ENCODE measurements around the gene CMTM6.
"Not testable (repeated sequence)": the region's sequence is repeated elsewhere in the genome, so short reads cannot be mapped to it uniquely, and the experiment has no call there.

The CMTM6 gene

DNA sequence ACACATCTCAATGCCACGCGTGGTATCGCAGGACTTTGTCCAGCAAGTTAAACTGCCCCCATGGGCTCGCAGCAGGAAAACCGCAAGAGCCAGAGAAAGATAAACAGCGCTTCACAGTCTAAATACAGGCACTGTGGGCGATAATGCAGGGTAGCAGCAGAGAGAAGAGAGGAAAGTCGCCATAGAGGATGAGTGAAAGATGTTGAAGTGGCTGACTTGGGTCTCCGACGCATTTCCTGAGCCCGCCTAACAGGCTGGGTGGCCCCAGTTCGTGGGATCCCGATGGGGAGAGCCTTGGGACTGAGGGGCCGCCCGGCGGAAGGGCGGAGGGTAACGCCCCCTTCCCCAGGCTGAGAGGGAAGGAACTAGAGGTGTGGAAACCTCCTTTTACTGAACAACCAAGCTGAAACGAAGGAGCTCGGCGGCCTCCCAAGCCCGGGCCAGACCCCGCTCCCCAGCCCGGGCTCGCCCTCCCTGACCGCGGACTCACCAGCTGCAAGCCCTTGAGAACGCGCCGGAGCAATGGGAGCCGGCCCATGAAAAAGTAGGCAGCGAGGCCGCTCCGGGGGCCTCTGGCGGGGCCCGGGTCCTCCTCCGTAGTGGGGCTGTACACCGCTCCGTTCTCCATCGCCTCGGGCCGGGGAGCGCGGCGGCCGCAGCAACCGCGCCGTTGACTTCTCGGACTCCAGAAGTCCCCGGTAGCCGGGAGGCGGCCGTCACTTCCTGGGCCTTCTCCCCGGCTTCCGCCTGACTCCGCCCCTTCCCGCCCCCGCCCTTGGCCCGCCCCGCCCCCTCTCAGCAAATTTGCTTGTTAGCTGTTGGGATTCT, at the start of gene CMTM6:
Gene CMTM6 (minus strand): TSS at position 735 of the 828 bp plus-strand sequence. CDS start 107 bp downstream, at position 628.
- DNase-seq: peak; percentile 68

DNA sequence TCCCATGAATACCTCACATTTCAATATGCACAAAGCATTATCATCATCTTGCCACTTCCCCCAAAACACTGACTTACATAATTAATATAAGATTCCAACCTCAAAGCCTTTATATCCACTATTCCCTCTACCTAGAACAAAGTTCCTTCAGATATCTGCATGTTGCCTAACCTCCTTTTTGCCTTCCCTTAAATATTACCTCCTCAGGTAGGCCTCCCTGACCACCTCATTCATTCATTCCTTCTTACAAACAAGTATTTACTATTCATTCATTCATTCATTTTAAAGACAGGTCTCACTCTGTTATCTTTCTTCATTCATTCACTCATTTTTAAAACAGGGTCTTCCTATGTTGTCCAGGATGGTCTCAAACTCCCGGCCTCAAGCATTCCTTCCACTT, 49.4 kb upstream of the CMTM6 start:
- DNase-seq: no peak

GRCh38 chr3:32551496-32551895, 48.8 kb upstream of the CMTM6 start:
- no peak for DNase-seq

- DNase-seq: no peak
Measured at GRCh38 chr3:32551087-32551486, 48.4 kb upstream of the CMTM6 start.

- DNase-seq: no peak
Measured at GRCh38 chr3:32545305-32545704, 42.7 kb upstream of the CMTM6 start.

DNA sequence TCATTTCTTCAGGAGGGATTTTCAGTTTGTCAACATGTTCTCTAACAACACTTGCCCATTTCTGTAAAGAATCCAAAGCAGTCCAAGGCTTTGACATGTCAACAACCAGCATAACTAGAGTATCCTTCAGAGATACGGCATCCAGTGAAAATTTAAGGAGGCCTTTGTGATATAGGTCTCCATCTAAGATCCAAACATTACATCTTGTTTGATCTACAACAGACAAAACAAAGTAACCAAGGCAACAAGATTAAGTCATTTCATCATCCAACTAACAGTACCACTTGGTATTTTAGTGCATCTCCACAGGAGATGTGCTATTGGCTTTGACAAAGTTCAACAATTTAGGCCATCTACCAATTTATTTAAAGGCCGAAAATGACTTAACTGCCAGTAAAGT, 42.2 kb upstream of the CMTM6 start:
- DNase-seq: no peak

DNA sequence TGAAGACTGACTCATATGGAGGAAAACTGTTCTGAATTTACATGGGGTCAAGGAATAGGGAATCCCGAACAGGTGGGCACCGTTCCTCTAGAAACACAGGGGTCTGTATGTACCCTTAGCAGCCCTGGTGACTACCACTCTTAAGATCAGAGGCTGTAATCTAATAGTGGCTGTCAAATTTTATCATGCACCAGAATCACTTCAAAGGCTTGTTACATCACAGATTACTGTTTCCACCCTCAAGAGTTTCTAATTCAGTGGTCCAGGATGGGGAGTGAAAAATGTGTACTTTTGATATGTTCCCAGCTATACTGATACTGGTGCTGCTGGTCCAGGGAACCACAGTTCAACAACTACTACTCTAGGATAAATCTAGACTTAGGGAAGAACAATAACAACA, 40.2 kb upstream of the CMTM6 start:
- DNase-seq: no peak

DNA sequence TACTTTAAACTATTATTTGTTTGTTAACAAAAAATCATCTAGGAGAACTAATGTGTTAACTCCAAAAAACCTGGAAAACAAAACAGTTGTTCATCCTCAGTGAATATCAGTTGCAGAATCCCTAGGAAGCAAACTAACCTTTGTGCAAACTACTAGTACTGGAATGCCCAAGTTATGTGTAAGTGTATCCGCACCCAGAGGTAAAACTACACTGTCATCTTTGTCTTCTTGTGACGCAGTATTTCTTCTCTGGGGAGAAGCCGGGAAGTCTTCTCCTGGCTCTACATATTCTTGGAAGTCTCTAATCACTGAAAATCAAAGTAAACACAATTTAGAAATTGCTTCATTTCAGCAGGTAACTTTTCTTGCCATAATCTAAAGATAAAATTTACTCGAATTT, 38.2 kb upstream of the CMTM6 start:
- no peak for DNase-seq

DNA sequence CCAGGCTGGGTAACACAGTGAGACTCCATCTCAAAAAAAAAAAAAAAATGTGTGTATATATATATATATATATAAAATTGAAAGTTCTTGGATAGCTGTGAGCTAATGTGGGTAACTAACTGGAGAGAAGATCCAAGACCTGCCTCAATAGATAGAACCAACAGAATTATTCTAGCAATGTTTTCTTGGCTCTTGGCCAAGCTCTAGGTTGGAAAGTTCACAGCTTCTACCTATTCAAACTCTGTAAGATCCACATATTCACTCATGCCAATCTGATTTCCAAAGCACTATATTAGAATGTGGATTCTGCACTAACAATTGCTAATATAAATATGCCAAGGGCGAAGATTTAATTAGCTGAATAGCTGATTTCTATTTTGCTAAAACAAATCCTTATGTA, 29.8 kb upstream of the CMTM6 start:
- no peak for DNase-seq

DNA sequence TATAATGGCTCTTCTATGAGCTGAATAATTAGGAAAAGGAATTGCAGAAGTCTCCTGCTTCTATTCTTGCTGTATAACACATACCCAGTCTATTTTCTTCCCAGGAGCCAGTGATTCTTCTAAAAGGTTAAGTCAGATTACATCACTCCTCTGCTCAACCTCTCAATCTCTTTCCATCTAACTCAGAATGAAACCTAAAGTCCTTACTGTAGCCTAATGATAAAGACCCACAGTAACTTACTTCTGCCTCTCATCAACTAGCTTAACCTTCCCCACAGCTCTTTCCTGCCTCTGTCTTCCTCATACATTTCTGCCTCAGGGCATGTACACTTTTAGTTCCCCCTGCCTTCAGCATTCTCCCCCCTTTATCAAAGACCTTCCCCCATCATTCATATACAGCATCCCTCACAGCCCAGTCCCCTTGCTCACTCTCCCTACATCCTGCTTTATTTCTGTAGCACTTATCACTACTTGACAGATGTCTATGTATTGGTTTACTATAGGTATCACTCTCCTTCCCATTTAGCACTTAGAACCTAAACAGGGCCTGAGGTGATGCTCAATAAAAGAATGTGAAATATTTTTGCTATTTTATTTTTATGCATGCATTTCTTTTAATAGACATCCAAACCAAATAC, 28.5 kb upstream of the CMTM6 start:
- DNase-seq: no peak

GRCh38 chr3:32525720-32526119, 23.1 kb upstream of the CMTM6 start:
- DNase-seq: no peak

DNA sequence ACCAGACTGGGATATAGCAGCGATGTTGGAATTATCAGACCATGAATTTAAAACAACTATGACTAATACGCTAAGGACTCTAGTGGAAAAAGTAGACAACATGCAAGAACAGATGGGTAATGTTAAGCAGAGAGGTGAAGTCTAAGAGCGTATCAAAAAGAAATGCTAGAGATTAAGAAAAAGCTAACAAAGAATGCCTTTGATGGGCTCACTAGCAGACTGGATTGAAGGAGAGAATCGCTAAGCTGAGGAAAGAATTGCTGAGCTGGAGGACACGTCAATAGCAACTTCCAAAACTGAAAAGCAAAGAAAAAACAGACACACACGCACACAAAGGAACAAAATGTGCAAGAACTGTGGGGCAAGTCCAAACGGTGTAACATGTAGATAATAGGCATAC, 20.0 kb upstream of the CMTM6 start:
- no peak for DNase-seq

DNA sequence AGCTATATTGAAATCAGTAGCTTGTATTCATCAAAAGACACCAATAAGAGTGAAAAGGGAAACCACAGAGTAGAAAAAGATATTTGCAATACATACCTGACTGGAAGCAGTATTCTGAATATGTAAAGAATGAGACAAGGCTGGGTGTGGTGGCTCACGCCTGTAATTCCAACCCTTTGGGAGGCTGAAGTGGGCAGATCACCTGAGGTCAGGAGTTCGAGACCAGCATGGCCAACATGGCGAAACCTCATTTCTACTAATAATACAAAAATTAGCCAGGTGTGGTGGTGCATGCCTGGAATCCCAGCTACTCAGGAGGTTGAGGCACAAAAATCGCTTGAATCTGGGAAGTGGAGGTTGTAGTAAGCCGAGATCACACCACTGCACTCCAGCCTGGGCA, 16.3 kb upstream of the CMTM6 start:
- not testable (repeated sequence) for DNase-seq

DNA sequence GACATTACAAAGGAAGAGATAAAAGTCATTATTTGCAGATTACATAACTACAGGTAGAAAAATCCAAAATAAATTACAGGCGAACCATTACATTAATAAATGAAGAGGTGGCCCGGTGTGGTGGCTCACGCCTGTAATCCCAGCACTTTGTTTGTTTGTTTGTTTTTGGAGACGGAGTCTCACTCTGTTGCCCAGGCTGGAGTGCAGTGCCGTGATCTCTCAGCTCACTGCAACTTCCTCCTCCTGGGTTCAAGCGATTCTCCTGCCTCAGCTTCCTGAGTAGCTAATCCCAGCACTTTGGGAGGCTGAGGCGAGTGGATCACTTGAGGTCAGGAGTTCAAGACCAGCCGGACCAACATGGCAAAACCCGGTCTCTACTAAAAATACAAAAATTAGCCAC, 14.1 kb upstream of the CMTM6 start:
- DNase-seq: not testable (repeated sequence)

- no peak for DNase-seq
Measured at GRCh38 chr3:32511005-32511404, 8.4 kb upstream of the CMTM6 start.

GRCh38 chr3:32510075-32510724, 7.5 kb upstream of the CMTM6 start:
- DNase-seq: peak; percentile 57

- DNase-seq: no peak
Measured at GRCh38 chr3:32508711-32509110, 6.1 kb upstream of the CMTM6 start.

DNA sequence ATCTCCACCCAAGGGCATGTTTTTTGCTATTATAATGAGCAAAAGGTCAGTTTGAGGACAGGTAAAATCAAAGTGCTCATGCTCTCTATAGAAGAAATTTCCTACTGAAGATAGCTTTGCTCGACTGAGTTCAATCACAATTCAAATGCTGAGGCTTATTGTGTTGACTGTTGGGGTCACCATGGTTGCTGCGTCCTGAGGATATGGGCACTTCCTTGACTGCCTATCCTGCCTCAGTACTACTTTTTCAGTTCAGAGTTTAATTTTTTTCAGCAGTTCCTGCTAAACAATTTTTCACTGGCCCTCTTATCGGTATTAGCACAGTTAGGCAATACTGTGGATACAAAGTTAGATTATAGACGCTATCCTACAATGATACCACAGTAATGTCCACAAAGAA, 3.8 kb upstream of the CMTM6 start:
- DNase-seq: no peak

DNA sequence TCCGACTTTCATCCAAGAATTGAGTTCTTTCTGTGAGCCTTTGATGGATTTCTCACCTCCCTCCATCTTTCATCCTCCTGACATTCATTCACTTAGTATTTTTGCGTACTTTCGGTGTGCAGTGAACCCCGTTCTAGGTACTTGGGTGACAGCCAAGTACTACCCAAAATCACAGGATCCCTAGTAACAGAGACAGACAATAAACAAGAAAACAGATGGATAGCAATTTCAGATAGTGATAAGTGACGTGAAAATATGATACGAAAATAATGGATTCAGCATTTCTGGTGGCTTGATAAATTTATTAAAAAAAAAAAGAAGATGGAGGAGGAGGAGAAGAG, 264 bp upstream of the CMTM6 start:
- DNase-seq: no peak

- no peak for DNase-seq
Measured at GRCh38 chr3:32501783-32502117, 902 bp downstream of the CMTM6 start.

GRCh38 chr3:32500880-32501782, 1.5 kb downstream of the CMTM6 start:
- no peak for DNase-seq

GRCh38 chr3:32500231-32500630, 2.4 kb downstream of the CMTM6 start:
- no peak for DNase-seq

DNA sequence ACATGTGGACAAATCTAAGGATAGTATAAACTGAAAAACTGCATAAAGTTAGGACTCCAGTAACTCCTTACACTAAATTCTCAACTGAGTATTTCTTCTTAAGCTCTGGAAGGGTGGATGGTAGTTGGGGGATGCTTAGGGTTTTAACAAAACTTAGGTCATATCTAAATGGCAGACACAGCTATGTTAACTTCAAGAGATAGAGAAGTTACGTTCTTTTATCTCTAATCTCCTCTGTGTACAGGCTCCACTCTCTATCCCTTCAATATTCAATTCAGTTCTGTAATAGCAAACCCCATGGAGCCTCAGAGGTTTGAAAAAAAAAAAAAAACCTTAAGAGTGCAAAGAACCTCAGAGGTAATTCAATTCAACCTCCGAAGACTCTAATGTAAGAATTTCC, 3.1 kb downstream of the CMTM6 start:
- DNase-seq: no peak

All from GDM1 (cell line).